H1 (cell line): ENCODE measurements around the gene COQ9. TPM values are rescaled to one million over a fixed set of nuclear protein-coding genes. Genes with fewer than 3 reads are reported as not detected.

ENCODE experiments used
- CTCF ChIA-PET: fragments of 300-600 bp; sonication (Branson Sonifier 250); formaldehyde crosslinking; loops from one replicate; lab custom pipeline; 2021; ENCODE audit not compliant: partially characterized antibody; lab: Charles Lee
- POLR2A ChIA-PET: fragments of 300-600 bp; sonication (Branson Sonifier 250); formaldehyde crosslinking; loops from one replicate; lab custom pipeline; 2021; ENCODE audit warnings: inconsistent platforms; ENCODE audit not compliant: partially characterized antibody; lab: Charles Lee
- DNase-seq, 2 experiments: peaks; one replicate each; pipeline versions ENCODE4 v3.0.0 to v3.0.0-alpha.2; 2010 to 2022; ENCODE audit warnings: low spot score in 2 of 2, low read depth in 1 of 2, mixed read lengths in 1 of 2
- FAIRE-seq: peaks from 2 replicates; lab custom pipeline; 2011; peaks lifted over from hg19 to GRCh38; lab: Jason Lieb, UNC
- H2AFZ ChIP-seq: 2 replicates; pipeline ENCODE4 v1.8.1; 2012; ENCODE audit warnings: low read length, inconsistent platforms
- H2AK5ac ChIP-seq: 2 replicates; pipeline ENCODE4 v1.6.1; 2013; ENCODE audit warnings: low read depth, low read length
- H2BK120ac ChIP-seq: replicated peaks from 2 replicates; pipeline ENCODE3; 2013; ENCODE audit warnings: low read depth, low read length, inconsistent platforms
- H2BK12ac ChIP-seq: 2 replicates; pipeline ENCODE4 v1.6.1; 2013; ENCODE audit warnings: low read depth, low read length
- H2BK15ac ChIP-seq: 2 replicates; pipeline ENCODE4 v1.6.1; 2013; ENCODE audit warnings: low read length
- H2BK20ac ChIP-seq: 2 replicates; pipeline ENCODE4 v1.6.1; 2013; ENCODE audit warnings: low read length
- H2BK5ac ChIP-seq: 2 replicates; pipeline ENCODE4 v1.6.1; 2013; ENCODE audit warnings: low read depth, low read length
- H3K14ac ChIP-seq: 2 replicates; pipeline ENCODE4 v1.6.1; 2013; ENCODE audit warnings: inconsistent platforms; ENCODE audit not compliant: insufficient read length
- H3K18ac ChIP-seq: 2 replicates; pipeline ENCODE4 v1.6.1; 2013; ENCODE audit warnings: low read length; ENCODE audit errors: extremely low read depth
- H3K23ac ChIP-seq: 2 replicates; pipeline ENCODE4 v1.6.1; 2013; ENCODE audit warnings: inconsistent platforms; ENCODE audit not compliant: insufficient read length
- H3K23me2 ChIP-seq: 2 replicates; pipeline ENCODE4 v1.6.1; 2013; ENCODE audit warnings: low read depth, low read length
- H3K27ac ChIP-seq: 2 replicates; pipeline ENCODE4 v1.6.1; 2011; ENCODE audit warnings: low read depth, low read length, inconsistent platforms
- H3K27me3 ChIP-seq, 4 experiments: replicated peaks in 1 of 4; 1 replicate in 1 of 4; 2 replicates in 3 of 4; pipeline versions ENCODE4 v1.6.1 to v1.8.1; 2011 to 2013; ENCODE audit warnings: low read length in 3 of 4, mild to moderate bottlenecking in 3 of 4, inconsistent platforms in 2 of 4, mixed read lengths in 2 of 4, moderate library complexity in 1 of 4; ENCODE audit not compliant: control insufficient read depth in 3 of 4, insufficient read depth in 3 of 4; ENCODE audit errors: extremely low read depth in 1 of 4
- H3K36me3 ChIP-seq, 4 experiments: 2 replicates each; pipeline versions ENCODE4 v1.6.1 to v1.8.1; 2011 to 2013; ENCODE audit warnings: mild to moderate bottlenecking in 4 of 4, low read length in 3 of 4, moderate library complexity in 2 of 4, control low read depth in 1 of 4, inconsistent platforms in 1 of 4; ENCODE audit not compliant: insufficient read depth in 4 of 4, control insufficient read depth in 2 of 4
- H3K4ac ChIP-seq: replicated peaks from 2 replicates; pipeline ENCODE3; 2013; ENCODE audit warnings: low read length, low read depth, mixed read lengths, inconsistent platforms; ENCODE audit not compliant: insufficient read length
- H3K4me1 ChIP-seq, 4 experiments: replicated peaks in 1 of 4; 1 replicate in 1 of 4; 2 replicates in 3 of 4; pipeline versions ENCODE4 v1.6.1 to v1.8.1; 2011 to 2013; ENCODE audit warnings: low read length in 3 of 4, inconsistent platforms in 2 of 4, mixed read lengths in 1 of 4; ENCODE audit not compliant: insufficient read depth in 4 of 4, control insufficient read depth in 3 of 4
- H3K4me2 ChIP-seq, 2 experiments: 2 replicates each; pipeline versions ENCODE4 v1.6.1 to v1.8.1; 2011 to 2013; ENCODE audit warnings: low read depth in 2 of 2, low read length in 2 of 2, control low read depth in 1 of 2, inconsistent platforms in 1 of 2, mild to moderate bottlenecking in 1 of 2; ENCODE audit not compliant: insufficient read depth in 1 of 2
- H3K4me3 ChIP-seq, 4 experiments: fragments of 200-600, 300-600 bp in 1 of 4; sonication (generic), shearing (Covaris generic), sonication (Bioruptor Twin) in 1 of 4; 2 replicates each; pipeline versions ENCODE4 v1.5.1 to v1.8.1; 2011 to 2016; ENCODE audit warnings: low read length in 4 of 4, low read depth in 3 of 4, control low read depth in 2 of 4, inconsistent platforms in 2 of 4, mild to moderate bottlenecking in 2 of 4, mixed read lengths in 1 of 4, moderate library complexity in 1 of 4; ENCODE audit not compliant: insufficient read depth in 2 of 4; ENCODE audit errors: extremely low read depth in 1 of 4
- H3K56ac ChIP-seq: replicated peaks from 2 replicates; pipeline ENCODE3; 2013; ENCODE audit warnings: low read depth, mild to moderate bottlenecking, mixed read lengths, low read length, inconsistent platforms; ENCODE audit not compliant: insufficient read length
- H3K79me1 ChIP-seq: 2 replicates; pipeline ENCODE4 v1.6.1; 2013; ENCODE audit warnings: low read depth, low read length, control low read depth
- H3K79me2 ChIP-seq, 2 experiments: 2 replicates each; pipeline versions ENCODE4 v1.6.1 to v1.8.1; 2012 to 2013; ENCODE audit warnings: low read length in 2 of 2, mild to moderate bottlenecking in 2 of 2, inconsistent platforms in 1 of 2; ENCODE audit not compliant: insufficient read depth in 2 of 2, control insufficient read depth in 1 of 2
- H3K9ac ChIP-seq, 4 experiments: replicated peaks in 1 of 4; 1 replicate in 1 of 4; 2 replicates in 3 of 4; pipeline versions ENCODE4 v1.6.1 to v1.8.1; 2011 to 2013; ENCODE audit warnings: low read depth in 3 of 4, low read length in 3 of 4, control low read depth in 2 of 4, mild to moderate bottlenecking in 2 of 4, moderate library complexity in 2 of 4, inconsistent platforms in 1 of 4; ENCODE audit errors: extremely low read depth in 1 of 4
- H3K9me3 ChIP-seq, 2 experiments: 2 replicates each; pipeline versions ENCODE4 v1.6.1 to v1.8.1; 2012 to 2013; ENCODE audit warnings: mild to moderate bottlenecking in 2 of 2, moderate library complexity in 2 of 2, control low read depth in 1 of 2, inconsistent platforms in 1 of 2, low read depth in 1 of 2, low read length in 1 of 2, mixed read lengths in 1 of 2; ENCODE audit not compliant: insufficient read depth in 2 of 2
- H4K20me1 ChIP-seq, 2 experiments: replicated peaks in 1 of 2; 2 replicates each; pipeline versions ENCODE3 to v1.8.1; 2011 to 2013; ENCODE audit warnings: inconsistent platforms in 2 of 2, low read length in 2 of 2, mild to moderate bottlenecking in 1 of 2; ENCODE audit not compliant: insufficient read depth in 2 of 2, control insufficient read depth in 1 of 2
- H4K5ac ChIP-seq: 2 replicates; pipeline ENCODE4 v1.6.1; 2013; ENCODE audit warnings: low read length, low read depth, mixed read lengths, inconsistent platforms; ENCODE audit not compliant: insufficient read length
- H4K8ac ChIP-seq: 2 replicates; pipeline ENCODE4 v1.8.0; 2013; ENCODE audit warnings: mild to moderate bottlenecking, moderate library complexity, low read length, inconsistent platforms; ENCODE audit not compliant: insufficient read depth; ENCODE audit errors: extremely low read depth
- H4K91ac ChIP-seq: replicated peaks from 2 replicates; pipeline ENCODE3; 2013; ENCODE audit warnings: low read length, mixed read lengths, inconsistent platforms; ENCODE audit not compliant: insufficient read length
- BRCA1 ChIP-seq: IDR thresholded peaks from 2 replicates; pipeline ENCODE4 v1.6.1; 2012; ENCODE audit warnings: low read depth, low read length, improper control_type of control experiment
- CHD1 ChIP-seq: IDR thresholded peaks from 2 replicates; pipeline ENCODE4 v1.6.1; 2012; ENCODE audit warnings: low read depth, low read length, improper control_type of control experiment
- EP300 ChIP-seq, 2 experiments: IDR thresholded peaks; 1 replicate in 1 of 2; 2 replicates in 1 of 2; pipeline ENCODE4 v1.6.1; 2011 to 2012; ENCODE audit warnings: low read depth in 2 of 2, low read length in 2 of 2, mild to moderate bottlenecking in 2 of 2, borderline replicate concordance in 1 of 2, inconsistent platforms in 1 of 2, moderate library complexity in 1 of 2
- MAFK ChIP-seq: IDR thresholded peaks from 2 replicates; pipeline ENCODE4 v1.6.1; 2012; ENCODE audit warnings: low read depth, mild to moderate bottlenecking, improper control_type of control experiment, low read length
- NANOG ChIP-seq: IDR thresholded peaks from 2 replicates; pipeline ENCODE4 v1.6.1; 2011; ENCODE audit warnings: low read length, low read depth, mild to moderate bottlenecking, inconsistent platforms; ENCODE audit not compliant: insufficient read depth, poor library complexity, severe bottlenecking
- RFX5 ChIP-seq: IDR thresholded peaks from 2 replicates; pipeline ENCODE4 v1.6.1; 2011; ENCODE audit warnings: low read depth, low read length, improper control_type of control experiment, borderline replicate concordance
- RNF2 ChIP-seq: fragments of 200-900, 300-1000 bp; sonication (generic); IDR thresholded peaks from 2 replicates; pipeline ENCODE4 v1.7.1; 2016; ENCODE audit warnings: borderline replicate concordance, low read depth, mild to moderate bottlenecking, antibody characterized with exemption, low read length; ENCODE audit not compliant: poor library complexity, severe bottlenecking; ENCODE audit errors: missing control alignments
- SAP30 ChIP-seq: fragments of 300-600 bp; sonication (generic); IDR thresholded peaks from 2 replicates; pipeline ENCODE4 v1.7.1; 2012; ENCODE audit warnings: low read length, moderate library complexity, mild to moderate bottlenecking, inconsistent platforms; ENCODE audit not compliant: insufficient read depth, insufficient replicate concordance
- TEAD4 ChIP-seq: IDR thresholded peaks from 2 replicates; pipeline ENCODE4 v1.6.1; 2012; ENCODE audit warnings: low read depth, low read length, inconsistent platforms, mixed read lengths
- WGBS, 2 experiments: shearing (Covaris generic) in 1 of 2; methylation state at CpG; one replicate each; pipeline versions ENCODE4 v1.1.6 to v1.1.7; 2013 to 2015; ENCODE audit warnings: low lambda C conversion rate in 2 of 2, mixed read lengths in 2 of 2, inconsistent platforms in 1 of 2, low coverage in 1 of 2, missing lambda C conversion rate in 1 of 2; ENCODE audit not compliant: insufficient replicate concordance in 2 of 2, insufficient coverage in 1 of 2, insufficient read length in 1 of 2; ENCODE audit errors: extremely low coverage in 1 of 2, missing lambda C conversion rate in 1 of 2; 5-methylcytosine and 5-hydroxymethylcytosine counted together
- polyA plus RNA-seq, 7 experiments: library from polyadenylated mRNA; depleted of rRNA in 3 of 7; stranded (reverse) in 5 of 7; unstranded in 2 of 7; fragments of >200 nt in 5 of 7; fragments of 200-250 nt in 2 of 7; gene quantifications; 1 replicate in 5 of 7; 2 replicates in 1 of 7; 4 replicates in 1 of 7; pipeline versions ENCODE4 v1.2.1 to v1.2.3, GENCODE V29; 2011 to 2013; ENCODE audit warnings: missing spikeins in 2 of 7, mixed read lengths in 2 of 7
- total RNA-seq: library from RNA; stranded (reverse); fragmentation: NEBNext Ultra II Directional; extraction: Animal tissue kit (Norgen Biotek cat#: 25700); gene quantifications from 2 replicates; pipeline ENCODE4 v1.2.1, GENCODE V29; 2021
- TF ChIP-seq, protein P1 (sequence below): IDR thresholded peaks from 2 replicates; pipeline ENCODE4 v1.6.1; 2012; ENCODE audit warnings: low read length, inconsistent platforms

Gene COQ9
- total and polyA plus RNA-seq, 2 of the 8 experiments (the other 6 are each of a cell fraction or from before 2014, with no cell fraction given) = 33.3 to 60.3 TPM

DNA sequence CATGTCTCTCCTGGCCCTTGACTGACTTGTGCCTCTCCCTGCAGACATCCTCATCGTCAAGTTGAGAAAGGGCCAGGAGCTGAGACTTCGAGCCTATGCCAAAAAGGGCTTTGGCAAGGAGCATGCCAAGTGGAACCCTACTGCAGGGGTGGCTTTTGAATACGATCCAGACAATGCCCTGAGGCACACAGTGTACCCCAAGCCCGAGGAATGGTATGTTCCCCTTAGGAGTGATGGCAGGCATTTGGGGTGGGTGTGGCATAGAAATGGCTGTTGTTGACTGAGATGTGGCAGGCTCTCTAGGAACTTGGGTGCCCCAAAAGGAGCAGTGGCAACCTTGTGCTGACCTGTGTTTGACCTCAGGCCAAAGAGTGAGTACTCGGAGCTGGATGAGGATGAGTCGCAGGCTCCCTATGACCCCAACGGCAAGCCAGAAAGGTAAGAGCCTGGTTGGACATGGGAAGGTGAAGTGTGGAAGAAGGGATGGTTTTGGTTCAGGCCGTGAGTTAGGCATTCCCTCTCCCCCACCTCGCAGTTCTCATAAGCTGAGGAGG, 22.7 kb downstream of the COQ9 start:
- Histone ChIP-seq H3K4me2 (no peak overlapping the region), H2AK5ac (no peak overlapping the region), H3K79me1 (peaks cover 5% of the 10 kb centered on the region; the same call in 1 of the 2 replicates), H3K56ac (no peak overlapping the region), H3K27ac (no peak overlapping the region), H2BK12ac (no peak overlapping the region), H4K5ac (no peak overlapping the region), H4K91ac (no peak overlapping the region), H2BK5ac (no peak overlapping the region), H3K4me1 (peaks cover 5 to 26% (median 20%) of the 10 kb centered on the region in 4 experiments), H4K20me1 (peaks cover 2% of the 10 kb centered on the region in 2 experiments), H2AFZ (no peak overlapping the region), H3K23me2 (no peaks in the 10 kb centered on the region), H3K4me3 (no peak overlapping the region), H3K4ac (no peak overlapping the region), H3K9me3 (no peaks in the 10 kb centered on the region), H2BK15ac (no peak overlapping the region), H3K79me2 (peaks cover 0 to 5% of the 10 kb centered on the region in 2 experiments; a peak in 1 of 4 replicates), H4K8ac (no peak overlapping the region), H2BK20ac (no peak overlapping the region), H3K14ac (no peak overlapping the region), H3K23ac (no peak overlapping the region), H3K9ac (no peak overlapping the region), H3K18ac (no peak overlapping the region), H3K36me3 (peaks cover 20 to 68% (median 46%) of the 10 kb centered on the region in 4 experiments), H3K27me3 (no peaks in the 10 kb centered on the region), H2BK120ac (no peak overlapping the region)
- POLR2A ChIA-PET = interaction anchor here (1.9 kb wide), 1 partner anchor 9 kb away, joined by 6 read pairs; no protein-coding TSS in a partner anchor
- TF ChIP-seq TEAD4 = no peak
- no peak for TF ChIP-seq NANOG
- TF ChIP-seq SAP30 = no peak
- no peak for TF ChIP-seq RFX5
- no peak; a peak in 1 of 3 replicates for TF ChIP-seq EP300 (IDR thresholded peaks at IDR 0.05; ENCODE audit: borderline replicate concordance in 1 of 2, low read depth in 2 of 2, low read length in 2 of 2)
- TF ChIP-seq BRCA1 = no peak
- no peak for TF ChIP-seq RNF2
- TF ChIP-seq, protein P1, sequence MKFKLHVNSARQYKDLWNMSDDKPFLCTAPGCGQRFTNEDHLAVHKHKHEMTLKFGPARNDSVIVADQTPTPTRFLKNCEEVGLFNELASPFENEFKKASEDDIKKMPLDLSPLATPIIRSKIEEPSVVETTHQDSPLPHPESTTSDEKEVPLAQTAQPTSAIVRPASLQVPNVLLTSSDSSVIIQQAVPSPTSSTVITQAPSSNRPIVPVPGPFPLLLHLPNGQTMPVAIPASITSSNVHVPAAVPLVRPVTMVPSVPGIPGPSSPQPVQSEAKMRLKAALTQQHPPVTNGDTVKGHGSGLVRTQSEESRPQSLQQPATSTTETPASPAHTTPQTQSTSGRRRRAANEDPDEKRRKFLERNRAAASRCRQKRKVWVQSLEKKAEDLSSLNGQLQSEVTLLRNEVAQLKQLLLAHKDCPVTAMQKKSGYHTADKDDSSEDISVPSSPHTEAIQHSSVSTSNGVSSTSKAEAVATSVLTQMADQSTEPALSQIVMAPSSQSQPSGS = no peak
- no peak for TF ChIP-seq MAFK
- TF ChIP-seq CHD1 = no peak
- no peak for DNase-seq
- CTCF ChIA-PET = interaction anchor here (1.1 to 15.0 kb wide), 3 partner anchors 42 to 68 kb away, joined by 3 to 210 read pairs (median 3); no protein-coding TSS in a partner anchor
- no peak for FAIRE-seq
- WGBS, 2 experiments = 91% methylated on average over 9 of the region's 9 CpGs; no CpG with 5 or more reads in 1 of the 2 experiments
